Measurements from ENCODE around the gene SSTR1.

GRCh38 chr14:38257507-38257906, 49.8 kb downstream of the SSTR1 start:
- TF ChIP-seq RELA (CRISPR knock-in tag; IDR thresholded peaks at IDR 0.05) = no peak
- no peak for TF ChIP-seq ARID2 (CRISPR knock-in tag; IDR thresholded peaks at IDR 0.05; ENCODE audit: borderline replicate concordance)
- no peak for TF ChIP-seq ZSCAN30 (CRISPR knock-in tag; IDR thresholded peaks at IDR 0.05)
- TF ChIP-seq CTCF (CRISPR knock-in tag; IDR thresholded peaks at IDR 0.05) = no peak
- TF ChIP-seq CHD2 (IDR thresholded peaks at IDR 0.05; ENCODE audit: low read depth, low read length) = no peak
- TF ChIP-seq, protein P1, sequence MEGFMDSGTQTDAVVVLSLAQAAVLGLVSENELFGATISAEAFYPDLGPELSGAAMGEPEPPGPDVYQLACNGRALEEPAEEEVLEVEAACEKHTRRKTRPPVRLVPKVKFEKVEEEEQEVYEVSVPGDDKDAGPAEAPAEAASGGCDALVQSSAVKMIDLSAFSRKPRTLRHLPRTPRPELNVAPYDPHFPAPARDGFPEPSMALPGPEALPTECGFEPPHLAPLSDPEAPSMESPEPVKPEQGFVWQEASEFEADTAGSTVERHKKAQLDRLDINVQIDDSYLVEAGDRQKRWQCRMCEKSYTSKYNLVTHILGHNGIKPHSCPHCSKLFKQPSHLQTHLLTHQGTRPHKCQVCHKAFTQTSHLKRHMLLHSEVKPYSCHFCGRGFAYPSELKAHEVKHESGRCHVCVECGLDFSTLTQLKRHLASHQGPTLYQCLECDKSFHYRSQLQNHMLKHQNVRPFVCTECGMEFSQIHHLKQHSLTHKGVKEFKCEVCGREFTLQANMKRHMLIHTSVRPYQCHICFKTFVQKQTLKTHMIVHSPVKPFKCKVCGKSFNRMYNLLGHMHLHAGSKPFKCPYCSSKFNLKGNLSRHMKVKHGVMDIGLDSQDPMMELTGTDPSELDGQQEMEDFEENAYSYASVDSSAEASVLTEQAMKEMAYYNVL (CRISPR knock-in tag; IDR thresholded peaks at IDR 0.05; ENCODE audit: borderline replicate concordance) = no peak
- TF ChIP-seq TRIM24 (CRISPR knock-in tag; IDR thresholded peaks at IDR 0.05) = no peak
- no peak for TF ChIP-seq CBX2 (IDR thresholded peaks at IDR 0.05; ENCODE audit: low read depth, low read length)
- no peak for TF ChIP-seq CBX2 (CRISPR knock-in tag; IDR thresholded peaks at IDR 0.05; ENCODE audit: low read depth)
- TF ChIP-seq, protein P2, sequence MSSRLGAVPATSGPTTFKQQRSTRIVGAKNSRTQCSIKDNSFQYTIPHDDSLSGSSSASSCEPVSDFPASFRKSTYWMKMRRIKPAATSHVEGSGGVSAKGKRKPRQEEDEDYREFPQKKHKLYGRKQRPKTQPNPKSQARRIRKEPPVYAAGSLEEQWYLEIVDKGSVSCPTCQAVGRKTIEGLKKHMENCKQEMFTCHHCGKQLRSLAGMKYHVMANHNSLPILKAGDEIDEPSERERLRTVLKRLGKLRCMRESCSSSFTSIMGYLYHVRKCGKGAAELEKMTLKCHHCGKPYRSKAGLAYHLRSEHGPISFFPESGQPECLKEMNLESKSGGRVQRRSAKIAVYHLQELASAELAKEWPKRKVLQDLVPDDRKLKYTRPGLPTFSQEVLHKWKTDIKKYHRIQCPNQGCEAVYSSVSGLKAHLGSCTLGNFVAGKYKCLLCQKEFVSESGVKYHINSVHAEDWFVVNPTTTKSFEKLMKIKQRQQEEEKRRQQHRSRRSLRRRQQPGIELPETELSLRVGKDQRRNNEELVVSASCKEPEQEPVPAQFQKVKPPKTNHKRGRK (CRISPR knock-in tag; IDR thresholded peaks at IDR 0.05) = no peak
- TF ChIP-seq, protein P3, sequence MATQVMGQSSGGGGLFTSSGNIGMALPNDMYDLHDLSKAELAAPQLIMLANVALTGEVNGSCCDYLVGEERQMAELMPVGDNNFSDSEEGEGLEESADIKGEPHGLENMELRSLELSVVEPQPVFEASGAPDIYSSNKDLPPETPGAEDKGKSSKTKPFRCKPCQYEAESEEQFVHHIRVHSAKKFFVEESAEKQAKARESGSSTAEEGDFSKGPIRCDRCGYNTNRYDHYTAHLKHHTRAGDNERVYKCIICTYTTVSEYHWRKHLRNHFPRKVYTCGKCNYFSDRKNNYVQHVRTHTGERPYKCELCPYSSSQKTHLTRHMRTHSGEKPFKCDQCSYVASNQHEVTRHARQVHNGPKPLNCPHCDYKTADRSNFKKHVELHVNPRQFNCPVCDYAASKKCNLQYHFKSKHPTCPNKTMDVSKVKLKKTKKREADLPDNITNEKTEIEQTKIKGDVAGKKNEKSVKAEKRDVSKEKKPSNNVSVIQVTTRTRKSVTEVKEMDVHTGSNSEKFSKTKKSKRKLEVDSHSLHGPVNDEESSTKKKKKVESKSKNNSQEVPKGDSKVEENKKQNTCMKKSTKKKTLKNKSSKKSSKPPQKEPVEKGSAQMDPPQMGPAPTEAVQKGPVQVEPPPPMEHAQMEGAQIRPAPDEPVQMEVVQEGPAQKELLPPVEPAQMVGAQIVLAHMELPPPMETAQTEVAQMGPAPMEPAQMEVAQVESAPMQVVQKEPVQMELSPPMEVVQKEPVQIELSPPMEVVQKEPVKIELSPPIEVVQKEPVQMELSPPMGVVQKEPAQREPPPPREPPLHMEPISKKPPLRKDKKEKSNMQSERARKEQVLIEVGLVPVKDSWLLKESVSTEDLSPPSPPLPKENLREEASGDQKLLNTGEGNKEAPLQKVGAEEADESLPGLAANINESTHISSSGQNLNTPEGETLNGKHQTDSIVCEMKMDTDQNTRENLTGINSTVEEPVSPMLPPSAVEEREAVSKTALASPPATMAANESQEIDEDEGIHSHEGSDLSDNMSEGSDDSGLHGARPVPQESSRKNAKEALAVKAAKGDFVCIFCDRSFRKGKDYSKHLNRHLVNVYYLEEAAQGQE (IDR thresholded peaks at IDR 0.05; ENCODE audit: borderline replicate concordance in 1 of 2, low read depth in 1 of 2, low read length in 2 of 2) = no peak
- TF ChIP-seq BCL6 (CRISPR knock-in tag; IDR thresholded peaks at IDR 0.05) = no peak

Data from HepG2 (cell line).